Central memory CD4-positive, alpha-beta T cell (primary cell): Measurements from ENCODE around the gene INA.
A peak's percentile ranks its signal among the peaks of the same experiment; 100 is the strongest.

ENCODE experiments used
- DNase-seq: peaks from one replicate; pipeline ENCODE4 v3.0.0; 2022

The INA gene

DNA sequence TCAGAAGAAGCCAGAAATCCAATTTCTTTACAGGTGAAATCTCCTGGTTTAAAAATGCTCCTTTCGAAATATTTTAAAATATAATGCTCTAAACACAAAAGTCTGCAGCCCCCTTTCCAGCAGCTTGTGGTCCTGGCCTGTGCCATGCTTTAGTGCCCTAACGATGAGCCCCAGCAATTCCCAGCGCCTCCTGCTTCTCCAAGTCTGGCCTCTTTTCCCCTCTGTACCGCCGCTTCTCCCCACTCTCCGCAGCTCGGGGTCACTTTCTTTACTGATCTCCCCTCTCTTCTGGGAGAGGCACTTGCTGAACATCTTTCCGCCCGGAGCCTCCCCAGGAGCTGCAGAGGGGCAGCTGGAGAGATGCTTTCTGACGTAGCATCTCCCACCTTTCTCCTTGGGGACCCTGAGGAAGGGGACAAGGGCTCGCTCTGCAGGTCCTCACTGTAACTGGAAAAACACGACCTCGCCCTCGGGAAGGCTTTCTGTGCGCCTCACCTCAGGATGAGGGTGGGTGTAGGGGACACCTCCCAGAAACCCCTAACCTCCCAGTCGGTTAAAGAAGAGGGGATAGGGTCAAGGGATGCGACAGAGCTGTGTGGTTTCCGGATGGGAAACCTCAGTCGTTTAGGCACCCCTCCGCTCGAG, 565 bp upstream of the INA start:
- no peak for DNase-seq

- DNase-seq = no peak
Measured at GRCh38 chr10:103277713-103278536, 987 bp downstream of the INA start.

DNA sequence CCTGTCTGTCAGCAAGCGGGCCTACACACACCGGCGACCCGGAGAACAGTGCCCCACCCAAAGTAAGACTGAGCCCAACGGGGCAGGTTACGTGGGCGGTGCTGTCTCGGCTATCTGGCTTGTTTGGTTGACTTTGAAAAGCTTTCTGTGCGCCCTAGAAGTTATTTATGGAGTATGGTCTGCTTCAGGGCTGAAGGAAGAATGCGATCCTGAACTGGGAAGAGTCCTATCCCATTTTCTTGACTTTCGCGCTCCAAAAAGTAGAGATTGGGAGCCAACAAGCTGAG, 1.5 kb downstream of the INA start:
- no peak for DNase-seq

DNA sequence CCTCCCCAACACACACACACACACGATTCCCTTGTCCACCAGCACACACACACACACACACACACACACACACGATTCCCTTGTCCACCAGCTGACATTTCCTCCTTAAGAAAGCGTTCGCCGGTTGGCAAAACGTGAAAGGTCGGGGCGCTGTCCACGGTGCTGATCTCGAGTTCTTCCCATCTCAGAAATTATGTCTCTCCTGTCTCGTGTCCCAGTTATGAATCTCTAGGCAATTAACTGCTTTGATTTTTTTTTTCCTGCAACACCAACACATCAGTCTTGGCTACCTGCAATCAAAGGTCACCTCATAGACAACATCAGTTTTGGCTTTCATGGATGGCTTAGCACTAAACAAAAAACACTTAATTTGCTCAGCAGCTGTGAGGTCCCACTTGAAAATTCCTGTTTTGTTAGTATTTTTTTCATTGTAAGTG, 1.9 kb downstream of the INA start:
- peak; percentile 12 for DNase-seq

GRCh38 chr10:103280031-103280430, 3.1 kb downstream of the INA start:
- DNase-seq = no peak

GRCh38 chr10:103280506-103280905, 3.6 kb downstream of the INA start:
- DNase-seq = no peak

DNA sequence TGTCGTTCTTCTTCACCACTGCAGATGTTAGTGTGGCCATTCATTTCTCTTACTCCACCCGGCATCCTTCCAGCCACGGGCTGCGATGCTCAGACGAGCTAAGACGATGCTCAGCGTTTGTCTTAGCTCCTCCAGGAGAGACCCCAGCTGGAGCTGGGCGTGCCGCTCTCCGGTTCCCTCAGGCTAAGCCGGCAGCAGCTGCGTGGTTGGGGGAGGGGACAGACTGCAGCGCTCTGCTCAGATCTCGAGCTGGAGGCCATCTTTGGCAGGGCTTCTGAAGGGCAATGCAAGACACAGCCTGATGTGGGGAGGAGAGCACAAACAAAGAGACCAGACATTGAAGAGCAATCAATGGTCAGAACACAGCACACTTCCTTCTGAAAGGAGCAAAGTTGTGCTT, 4.8 kb downstream of the INA start:
- DNase-seq = no peak

DNA sequence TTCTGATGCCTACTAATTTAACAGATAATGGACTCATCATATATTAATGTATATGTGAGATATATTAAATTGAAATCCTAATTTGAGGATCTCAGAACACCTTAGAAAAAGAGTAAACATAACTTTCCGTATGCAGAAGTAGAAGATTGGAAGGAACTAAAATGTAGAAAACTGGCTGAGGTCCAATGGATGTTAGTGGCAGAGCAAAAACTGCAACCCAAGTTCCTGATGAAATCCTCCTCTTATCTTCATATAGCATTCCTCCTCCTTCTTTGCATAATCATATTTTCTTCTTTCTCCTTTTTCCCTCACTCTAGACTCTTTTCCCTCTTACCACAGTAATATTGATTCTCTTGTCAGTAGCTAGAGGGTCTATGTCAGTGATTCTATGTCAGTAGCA, 6.0 kb downstream of the INA start:
- DNase-seq = no peak

GRCh38 chr10:103284170-103284569, 7.2 kb downstream of the INA start:
- DNase-seq = no peak

- DNase-seq = no peak
Measured at GRCh38 chr10:103287992-103288391, 11.1 kb downstream of the INA start.

DNA sequence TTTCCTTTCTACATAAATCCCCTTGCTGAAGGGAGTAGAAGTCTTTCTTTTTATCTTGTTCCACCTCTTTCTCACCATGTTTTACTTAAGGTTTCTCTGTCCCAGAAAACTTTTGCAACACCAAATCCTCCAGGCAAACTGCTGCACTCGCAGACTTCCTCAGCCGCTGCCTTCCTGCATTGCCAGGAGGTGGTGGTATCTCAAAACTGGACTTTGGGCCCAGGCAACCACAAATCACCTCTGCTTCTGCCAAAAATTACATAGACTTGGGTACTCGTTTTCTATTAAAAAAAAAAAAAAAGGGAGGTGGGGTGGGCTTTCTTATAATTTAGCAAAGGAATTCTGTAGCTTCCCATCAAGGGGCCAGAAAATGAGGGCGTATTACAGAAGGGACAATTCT, 14.7 kb downstream of the INA start:
- DNase-seq = no peak

DNA sequence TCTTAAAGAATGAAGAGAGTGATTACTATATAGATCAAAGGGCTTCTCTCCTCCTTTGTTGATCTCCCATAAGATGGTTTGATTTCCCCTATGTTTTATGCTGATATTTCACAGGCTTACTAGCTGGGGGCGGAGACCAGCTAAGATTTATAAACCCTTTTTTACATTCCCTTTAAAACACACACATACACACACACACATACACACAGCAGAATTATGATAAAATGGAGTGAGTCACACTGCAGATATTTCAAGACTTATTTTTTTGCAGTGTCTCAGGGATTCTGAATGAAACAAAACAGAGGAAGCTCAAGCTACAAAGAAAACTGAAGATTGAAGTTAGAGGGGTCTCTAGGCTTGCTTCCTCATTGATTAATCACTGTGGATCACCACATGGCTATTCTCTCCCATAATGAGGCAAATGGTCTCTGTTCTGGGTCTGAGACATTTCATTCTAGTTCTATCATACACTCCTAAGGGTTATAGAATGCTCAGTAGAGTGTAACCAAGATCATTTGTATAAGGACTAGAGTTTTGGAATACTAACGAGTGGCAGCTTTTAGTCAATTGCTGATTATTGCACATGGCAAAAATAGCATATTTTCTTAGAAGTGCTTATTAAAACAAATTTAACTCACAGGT, 18.6 kb downstream of the INA start:
- DNase-seq = no peak

DNA sequence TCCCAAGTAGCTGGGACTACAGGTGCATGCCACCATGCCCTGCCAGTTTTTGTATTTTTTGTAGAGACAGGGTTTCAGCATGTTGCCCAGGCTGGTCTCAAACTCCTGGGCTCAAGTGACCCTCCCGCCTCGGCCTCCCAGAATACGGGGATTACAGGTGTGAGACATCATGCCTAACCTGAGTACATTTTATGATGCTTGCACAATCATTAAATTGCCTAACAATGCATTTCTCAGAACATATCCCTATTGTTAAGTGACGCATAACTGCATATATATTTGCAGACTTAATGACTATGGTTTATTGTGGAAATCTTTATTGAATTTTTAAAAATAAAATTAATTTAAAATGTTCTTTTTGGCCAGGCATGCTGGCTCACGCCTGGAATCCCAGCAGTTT, 30.7 kb downstream of the INA start:
- DNase-seq = no peak

GRCh38 chr10:103310197-103310596, 33.3 kb downstream of the INA start:
- no peak for DNase-seq

GRCh38 chr10:103316087-103316486, 39.1 kb downstream of the INA start:
- DNase-seq = no peak

GRCh38 chr10:103327906-103328305, 51.0 kb downstream of the INA start:
- no peak for DNase-seq

- DNase-seq = peak; percentile 14
Measured at GRCh38 chr10:103333934-103334520, 57.1 kb downstream of the INA start.

GRCh38 chr10:103334567-103334966, 57.6 kb downstream of the INA start:
- no peak for DNase-seq

GRCh38 chr10:103336370-103336769, 59.4 kb downstream of the INA start:
- DNase-seq = no peak
